GM18507 (cell line): Measurements from ENCODE around the gene NKX3-2.

Source experiments
- DNase-seq: peaks from one replicate; pipeline ENCODE4 v3.0.0; 2011; ENCODE audit warnings: low read depth; ENCODE audit not compliant: insufficient read length; ENCODE audit errors: extremely low spot score
- FAIRE-seq: peaks from 2 replicates; lab custom pipeline; 2011; peaks lifted over from hg19 to GRCh38; lab: Jason Lieb, UNC

Gene NKX3-2

GRCh38 chr4:13546142-13546940, 2.0 kb upstream of the NKX3-2 start:
- FAIRE-seq (no peak), DNase-seq (no peak)

DNA sequence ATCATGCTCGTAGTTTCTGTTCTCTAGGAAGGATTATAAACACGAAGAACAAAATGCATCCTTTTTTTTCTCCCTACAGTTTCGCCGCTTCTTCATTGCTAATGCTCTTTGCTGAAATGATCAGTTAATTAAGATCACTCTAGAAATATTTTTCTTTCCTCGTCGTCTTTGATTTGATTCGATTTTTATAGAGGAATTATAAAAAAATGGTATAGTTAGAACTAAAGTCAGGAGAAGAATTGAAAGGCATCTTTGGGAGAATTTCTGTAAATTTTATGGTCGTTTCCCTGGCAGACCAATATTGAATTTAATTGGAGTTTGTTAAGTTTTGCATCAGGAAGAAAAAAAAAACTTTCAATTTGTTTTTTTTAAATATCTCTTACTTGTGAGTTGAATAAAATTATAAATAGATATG, 1.1 kb upstream of the NKX3-2 start:
- DNase-seq (no peak), FAIRE-seq (no peak)

GRCh38 chr4:13544606-13545393, 492 bp upstream of the NKX3-2 start:
- DNase-seq (no peak), FAIRE-seq (no peak)

DNA sequence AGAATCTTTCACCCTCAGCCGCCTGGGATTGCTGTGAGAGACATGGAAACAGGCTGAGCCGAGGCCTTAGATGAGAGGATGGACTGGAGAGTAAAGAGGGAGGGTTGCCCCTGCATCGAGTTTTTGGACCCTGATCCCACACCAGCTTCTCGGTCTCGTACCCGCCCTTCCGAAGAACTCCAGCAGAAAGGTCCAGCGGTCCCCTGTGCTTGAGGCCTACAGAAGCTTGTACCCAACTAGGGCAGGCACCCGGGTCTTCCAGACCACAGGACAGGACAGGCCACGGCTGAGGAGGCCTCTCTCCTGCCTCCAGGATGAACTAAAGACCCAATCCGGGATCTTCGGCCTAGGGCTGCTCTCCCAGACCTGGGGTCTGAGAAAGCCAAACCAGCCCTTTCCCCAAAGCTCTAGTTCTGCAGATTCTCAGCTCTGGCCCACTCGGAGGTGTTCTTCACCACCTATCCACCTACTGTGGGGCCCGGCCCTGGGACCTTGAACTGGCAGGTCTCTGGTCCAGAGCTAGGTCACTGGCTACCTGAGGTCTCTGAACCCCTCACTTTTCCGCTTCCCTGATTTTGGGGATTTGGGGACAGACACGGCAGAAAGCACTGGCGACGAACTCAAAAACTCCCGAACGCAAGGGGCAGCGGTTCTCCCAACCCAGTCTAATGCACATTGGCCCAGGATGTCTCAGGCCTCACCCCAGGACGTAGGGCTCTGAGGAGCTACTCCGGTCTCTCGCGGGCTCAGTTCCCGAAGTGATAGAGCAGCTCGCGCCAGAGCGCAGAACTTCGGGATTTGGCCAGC, 1.1 kb downstream of the NKX3-2 start:
- FAIRE-seq, result no peak
- DNase-seq, result no peak

DNA sequence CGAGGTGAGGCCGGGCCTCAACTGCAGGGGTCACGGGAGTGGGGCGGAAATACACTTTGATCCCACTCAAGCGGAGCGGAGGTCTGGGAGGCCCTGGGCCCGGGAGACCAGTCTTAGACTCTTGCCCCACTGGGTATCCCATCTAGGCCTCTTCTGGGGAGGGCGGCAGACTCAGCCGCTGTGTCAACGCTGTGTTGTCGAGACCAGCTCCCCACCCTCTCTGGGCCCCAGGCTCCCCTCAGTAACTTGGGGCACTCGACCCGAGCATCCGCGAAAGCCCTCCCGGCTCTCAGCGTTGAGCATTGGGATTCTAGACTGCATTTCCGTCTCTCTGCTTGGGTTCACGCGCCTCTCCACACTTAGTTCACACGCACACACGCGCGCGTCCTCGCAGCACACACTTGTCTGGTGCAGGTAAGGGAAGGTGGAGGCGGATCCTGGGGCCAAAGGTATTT, 1.7 kb downstream of the NKX3-2 start:
- no peak for FAIRE-seq

DNA sequence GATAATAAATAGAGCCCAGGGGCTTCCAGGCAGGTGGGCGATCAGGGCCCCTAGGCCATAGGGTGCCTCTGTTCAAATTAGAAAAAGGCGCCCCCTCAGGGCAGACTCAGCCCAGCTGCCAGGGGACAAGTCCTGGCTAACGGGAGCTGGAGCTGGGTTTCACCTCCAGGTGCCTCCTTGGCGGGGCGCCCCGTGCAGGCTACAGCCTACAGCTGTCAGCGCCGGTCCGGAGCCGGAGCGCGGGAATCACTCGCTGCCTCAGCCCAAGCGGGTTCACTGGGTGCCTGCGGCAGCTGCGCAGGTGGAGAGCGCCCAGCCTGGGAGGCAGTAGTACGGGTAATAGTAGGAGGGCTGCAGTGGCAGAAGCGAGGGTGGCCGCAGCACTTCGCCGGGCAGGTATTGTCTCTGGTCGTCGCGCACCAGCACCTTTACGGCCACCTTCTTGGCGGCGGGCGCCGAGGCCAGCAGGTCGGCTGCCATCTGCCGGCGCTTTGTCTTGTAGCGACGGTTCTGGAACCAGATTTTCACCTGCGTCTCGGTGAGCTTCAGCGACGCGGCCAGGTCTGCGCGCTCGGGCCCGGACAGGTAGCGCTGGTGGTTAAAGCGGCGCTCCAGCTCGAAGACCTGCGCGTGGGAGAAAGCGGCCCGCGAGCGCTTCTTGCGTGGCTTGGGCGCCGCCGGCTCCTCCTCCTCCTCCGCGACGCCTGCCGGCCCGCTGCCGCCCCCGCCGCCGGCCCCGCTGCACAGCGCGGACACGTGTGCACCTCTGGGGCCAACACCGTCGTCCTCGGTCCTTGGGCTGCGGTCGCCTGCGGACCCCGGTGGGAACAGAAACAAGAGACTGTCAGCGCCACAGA, 2.4 kb downstream of the NKX3-2 start:
- no peak for DNase-seq
- no peak for FAIRE-seq

More for the DNA sequence above, 1.7 kb downstream of the NKX3-2 start:
- no peak for DNase-seq

- DNase-seq (no peak), FAIRE-seq (no peak)
Measured at GRCh38 chr4:13541176-13541604, 3.1 kb downstream of the NKX3-2 start.

- FAIRE-seq, result no peak
- DNase-seq, result no peak
Measured at GRCh38 chr4:13540446-13541175, 3.7 kb downstream of the NKX3-2 start.

DNA sequence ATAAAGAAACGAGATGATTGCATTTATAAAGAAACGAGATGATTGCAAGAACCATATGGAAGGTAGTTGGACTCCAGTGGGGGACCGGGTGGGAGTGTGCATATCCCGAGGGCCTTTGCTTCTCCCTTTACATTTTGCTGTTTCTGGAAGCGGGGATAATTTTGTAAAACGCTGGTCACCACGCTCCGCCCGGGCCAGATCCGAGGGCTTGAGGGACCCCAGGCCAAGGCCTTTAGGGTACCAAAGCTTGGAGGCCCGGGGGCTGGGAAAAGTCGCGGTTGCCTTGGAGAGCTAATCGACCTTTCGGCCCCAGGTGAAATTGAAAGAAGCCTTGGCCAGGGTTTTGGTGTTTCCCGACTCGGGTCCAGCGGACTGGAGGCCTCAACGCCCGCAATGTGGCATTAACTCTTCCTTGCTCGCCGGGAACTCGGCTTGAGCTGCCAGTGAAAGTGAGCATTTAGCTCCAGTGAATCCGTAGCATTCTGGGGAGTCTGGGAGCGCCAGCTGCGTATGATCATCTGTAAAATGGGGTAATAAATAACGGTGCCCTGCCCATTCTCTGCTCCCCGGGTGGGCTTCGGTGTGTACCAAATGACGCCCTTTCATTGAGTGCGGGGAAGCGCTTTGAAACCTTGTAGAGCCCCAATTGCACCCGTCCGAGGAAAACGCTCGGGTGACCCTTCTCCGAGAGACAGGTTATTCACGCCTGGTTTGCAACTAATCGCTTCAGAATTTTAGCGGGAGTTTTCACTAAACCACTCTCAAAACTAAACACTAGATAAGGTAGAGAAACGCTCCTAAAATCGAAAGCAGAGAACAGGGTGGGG, 4.5 kb downstream of the NKX3-2 start:
- no peak for DNase-seq
- FAIRE-seq, result no peak

DNA sequence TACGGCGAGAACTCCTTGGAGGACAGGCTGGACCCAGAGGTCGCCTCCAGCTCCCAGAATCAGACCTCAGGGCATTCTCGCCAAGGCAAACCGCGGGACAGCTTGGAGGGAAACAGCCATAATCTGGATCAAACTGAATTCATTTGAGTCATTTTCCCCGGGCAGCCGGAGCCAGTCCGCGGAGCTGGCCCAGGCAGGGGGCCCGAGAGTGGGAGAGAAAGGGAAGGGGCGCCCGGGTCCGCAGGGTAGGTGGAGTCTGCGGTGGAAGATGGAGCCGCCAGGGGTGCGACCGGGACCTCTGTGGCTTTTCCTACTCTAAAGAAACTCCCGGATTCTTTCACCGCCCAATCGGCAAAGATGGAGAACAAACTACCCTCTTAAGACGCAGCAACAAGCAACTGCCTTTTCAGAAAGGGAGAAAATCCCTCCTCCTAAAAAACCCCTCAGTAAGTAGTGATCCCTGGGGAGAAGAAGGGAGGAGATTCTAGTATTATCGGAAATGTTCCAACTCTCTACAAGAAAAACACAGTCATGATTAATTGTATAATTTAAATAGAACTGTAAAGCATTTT, 5.2 kb downstream of the NKX3-2 start:
- DNase-seq, result no peak
- FAIRE-seq, result no peak

GRCh38 chr4:13538427-13538973, 5.8 kb downstream of the NKX3-2 start:
- no peak for FAIRE-seq
- DNase-seq, result no peak

GRCh38 chr4:13537832-13538177, 6.5 kb downstream of the NKX3-2 start:
- no peak for DNase-seq
- no peak for FAIRE-seq

GRCh38 chr4:13537011-13537831, 7.1 kb downstream of the NKX3-2 start:
- DNase-seq (no peak), FAIRE-seq (no peak)

DNA sequence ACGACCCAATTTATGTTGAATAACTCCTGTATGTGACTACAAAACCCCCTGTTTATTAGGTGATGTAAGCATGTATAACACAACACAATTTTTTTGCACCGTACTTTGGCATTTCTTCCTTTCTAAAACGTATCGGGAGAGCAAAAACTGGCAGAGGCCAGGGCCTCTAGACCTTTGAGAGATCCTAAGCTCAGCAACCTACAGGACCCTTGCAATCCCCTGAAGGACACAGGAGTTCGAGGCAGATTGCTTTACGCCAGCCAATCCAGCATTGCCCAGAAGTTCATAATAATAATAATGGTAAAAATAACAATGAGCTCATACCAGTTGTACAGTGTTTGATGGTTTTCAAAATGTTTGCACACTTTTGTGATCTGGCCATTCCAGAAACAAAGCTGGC, 7.7 kb downstream of the NKX3-2 start:
- no peak for FAIRE-seq
- no peak for DNase-seq

DNA sequence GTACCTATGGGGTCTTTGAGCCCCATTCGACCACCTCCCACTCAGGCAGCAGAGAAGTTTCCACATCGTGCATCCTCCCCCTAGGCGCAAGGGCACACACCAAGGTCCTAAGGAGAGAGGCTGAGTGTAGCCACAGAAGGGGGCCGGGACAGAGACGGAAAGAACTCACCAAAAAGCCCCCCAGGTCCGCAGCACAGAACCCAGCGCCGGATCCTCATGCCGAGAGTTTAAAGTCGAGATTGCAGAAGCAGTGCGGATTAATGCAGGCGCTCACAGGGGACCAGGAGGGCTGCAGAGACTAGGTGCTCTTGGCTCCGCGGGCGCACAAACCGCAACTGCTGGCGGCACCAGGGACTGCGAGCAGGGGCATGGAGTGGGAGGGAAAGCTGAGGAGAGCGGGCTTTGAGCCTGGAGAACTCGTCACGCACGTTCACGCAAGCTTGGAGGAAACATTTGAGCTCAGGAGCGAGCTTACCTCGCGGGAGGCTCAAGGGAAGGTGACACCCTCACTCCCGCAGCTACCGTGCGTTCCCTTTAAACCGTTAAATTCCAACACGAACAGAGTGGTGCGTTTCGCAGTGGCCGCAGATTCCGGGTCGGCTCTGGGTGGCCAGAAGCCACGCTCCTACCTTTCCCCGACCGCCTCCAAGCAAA, 8.5 kb downstream of the NKX3-2 start:
- FAIRE-seq (no peak), DNase-seq (no peak)

DNA sequence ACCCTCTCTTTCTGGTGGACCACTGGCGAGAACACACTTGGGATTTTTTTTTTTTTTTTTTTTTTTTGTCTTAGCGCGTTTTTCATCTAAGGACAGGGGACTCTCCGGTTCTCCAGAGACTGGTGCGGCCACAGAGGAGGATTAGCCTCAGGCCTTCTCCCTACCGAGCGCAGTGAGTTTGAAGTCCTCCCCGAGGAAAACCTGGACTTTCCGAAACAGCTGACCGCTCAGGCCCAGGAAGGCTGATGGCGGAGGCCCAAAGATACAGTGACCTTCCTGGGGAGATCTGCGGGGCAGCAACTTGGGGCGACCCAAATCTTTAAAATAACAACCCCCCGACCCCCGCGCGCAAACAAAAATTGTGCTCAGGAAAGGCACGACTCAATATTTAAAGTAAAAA, 9.2 kb downstream of the NKX3-2 start:
- DNase-seq, result no peak
- FAIRE-seq, result no peak
